Fibroblast of lung (primary cell): ENCODE measurements around the gene WNK2. TPM values are rescaled to one million over a fixed set of nuclear protein-coding genes. Genes with fewer than 3 reads are reported as not detected.

Experiments
- DNase-seq, 2 donors: peaks; one replicate each; pipeline versions ENCODE4 v3.0.0 to v3.0.0-alpha.2; 2010; ENCODE audit warnings: low read depth in 2 of 2
- H2AFZ ChIP-seq: 2 replicates; pipeline ENCODE4 v1.5.1; 2012; ENCODE audit warnings: low read length, control low read depth, inconsistent platforms
- H3K27ac ChIP-seq: 2 replicates; pipeline ENCODE4 v1.5.1; 2011; ENCODE audit warnings: low read length, control low read depth; ENCODE audit not compliant: insufficient read depth
- H3K27me3 ChIP-seq: 2 replicates; pipeline ENCODE4 v1.5.1; 2011; ENCODE audit warnings: mild to moderate bottlenecking, low read length; ENCODE audit not compliant: control insufficient read depth, insufficient read depth
- H3K36me3 ChIP-seq: 2 replicates; pipeline ENCODE4 v1.5.1; 2011; ENCODE audit warnings: low read length; ENCODE audit not compliant: control insufficient read depth, insufficient read depth
- H3K4me1 ChIP-seq: 2 replicates; pipeline ENCODE4 v1.5.1; 2011; ENCODE audit warnings: low read length; ENCODE audit not compliant: control insufficient read depth, insufficient read depth; ENCODE audit errors: extremely low read depth
- H3K4me2 ChIP-seq: 2 replicates; pipeline ENCODE4 v1.5.1; 2011; ENCODE audit warnings: low read length, control low read depth; ENCODE audit not compliant: insufficient read depth; ENCODE audit errors: extremely low read depth
- H3K4me3 ChIP-seq, 4 experiments: fragments of 200-600 bp in 1 of 4; sonication (generic) in 1 of 4; replicated peaks in 1 of 4; 2 replicates each; pipeline ENCODE4 v1.5.1; 2011 to 2016; ENCODE audit warnings: low read length in 4 of 4, low read depth in 3 of 4, mild to moderate bottlenecking in 3 of 4, control low read depth in 2 of 4, inconsistent platforms in 1 of 4, mixed read lengths in 1 of 4; ENCODE audit not compliant: insufficient read depth in 1 of 4; ENCODE audit errors: control extremely low read depth in 1 of 4
- H3K79me2 ChIP-seq: 2 replicates; pipeline ENCODE4 v1.5.1; 2012; ENCODE audit warnings: mild to moderate bottlenecking, low read length, inconsistent platforms; ENCODE audit not compliant: control insufficient read depth, insufficient read depth
- H3K9ac ChIP-seq: 2 replicates; pipeline ENCODE4 v1.5.1; 2011; ENCODE audit warnings: mild to moderate bottlenecking, low read length, control low read depth; ENCODE audit not compliant: insufficient read depth
- H3K9me3 ChIP-seq: 2 replicates; pipeline ENCODE4 v1.5.1; 2012; ENCODE audit warnings: low read depth, low read length; ENCODE audit not compliant: control insufficient read depth, insufficient read depth
- H4K20me1 ChIP-seq: 2 replicates; pipeline ENCODE4 v1.5.1; 2011; ENCODE audit warnings: low read length; ENCODE audit not compliant: control insufficient read depth, insufficient read depth; ENCODE audit errors: extremely low read depth
- EZH2 ChIP-seq: IDR thresholded peaks from 2 replicates; pipeline ENCODE4 v1.5.1; 2012; ENCODE audit warnings: low read length, control low read depth, mild to moderate bottlenecking; ENCODE audit errors: missing control alignments
- polyA plus RNA-seq, 2 donors: library from polyadenylated mRNA; depleted of rRNA in 1 of 2; stranded (reverse) in 1 of 2; unstranded in 1 of 2; fragments of >200 nt; gene quantifications; 2 replicates each; pipeline ENCODE4 v1.2.1, GENCODE V29; 2011 to 2012; ENCODE audit warnings: missing spikeins in 1 of 2
- total RNA-seq: library from RNA; depleted of rRNA; stranded (reverse); fragments of >200 nt; gene quantifications from 2 replicates; pipeline ENCODE4 v1.2.1, GENCODE V29; 2014
- TF ChIP-seq, protein P1 (sequence below), 2 donors: IDR thresholded peaks in 1 of 2; conservative IDR thresholded peaks in 1 of 2; 1 replicate in 1 of 2; 2 replicates in 1 of 2; pipeline ENCODE4 v1.5.1; 2011 to 2012; ENCODE audit warnings: low read length in 2 of 2, control low read depth in 1 of 2, inconsistent platforms in 1 of 2, low read depth in 1 of 2, mild to moderate bottlenecking in 1 of 2

The WNK2 gene
- total and polyA plus RNA-seq, 2 donors (not counting 1 experiment from before 2014, with no cell fraction given): not detected

DNA sequence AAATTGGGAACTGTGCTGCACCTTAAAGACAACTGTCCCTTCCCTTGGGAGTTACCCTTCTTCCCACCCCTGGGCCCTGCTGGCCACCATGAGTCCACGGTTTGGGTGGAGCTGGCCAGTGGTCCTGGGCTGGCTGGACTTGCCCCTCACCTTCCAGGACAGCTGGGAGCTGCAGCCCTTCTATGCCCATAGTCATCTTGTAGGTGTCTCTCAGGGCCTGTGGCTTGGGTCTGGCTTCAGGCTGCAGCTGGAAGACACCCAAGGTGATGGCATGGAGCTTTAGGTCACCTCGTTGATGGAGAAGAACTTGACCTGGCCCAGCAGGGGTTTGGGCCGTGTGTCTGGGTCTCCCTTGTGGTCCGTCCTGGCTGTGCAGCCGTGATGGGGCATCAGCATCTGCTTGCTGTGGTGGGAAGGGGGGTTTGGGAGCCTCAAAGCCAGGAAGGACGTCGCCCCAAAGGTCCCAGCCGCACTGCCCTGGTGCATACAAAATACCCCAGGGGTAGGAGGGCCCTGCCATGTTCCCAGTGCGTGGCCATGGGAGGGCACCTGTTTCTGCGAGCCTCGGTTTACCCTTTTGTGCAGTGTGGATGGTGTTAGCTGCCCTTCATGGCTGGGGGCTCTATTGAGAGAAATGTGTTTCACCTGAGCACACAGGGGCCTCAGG lies 8.9 kb downstream of the WNK2 start:
- H4K20me1 ChIP-seq: no peaks in the 10 kb centered on the region
- no peak overlapping the region for H2AFZ ChIP-seq
- H3K4me1 ChIP-seq: no peaks in the 10 kb centered on the region
- H3K4me3 ChIP-seq: no peak overlapping the region
- no peak overlapping the region for H3K4me2 ChIP-seq
- H3K27me3 ChIP-seq: no peaks in the 10 kb centered on the region
- TF ChIP-seq, protein P1, sequence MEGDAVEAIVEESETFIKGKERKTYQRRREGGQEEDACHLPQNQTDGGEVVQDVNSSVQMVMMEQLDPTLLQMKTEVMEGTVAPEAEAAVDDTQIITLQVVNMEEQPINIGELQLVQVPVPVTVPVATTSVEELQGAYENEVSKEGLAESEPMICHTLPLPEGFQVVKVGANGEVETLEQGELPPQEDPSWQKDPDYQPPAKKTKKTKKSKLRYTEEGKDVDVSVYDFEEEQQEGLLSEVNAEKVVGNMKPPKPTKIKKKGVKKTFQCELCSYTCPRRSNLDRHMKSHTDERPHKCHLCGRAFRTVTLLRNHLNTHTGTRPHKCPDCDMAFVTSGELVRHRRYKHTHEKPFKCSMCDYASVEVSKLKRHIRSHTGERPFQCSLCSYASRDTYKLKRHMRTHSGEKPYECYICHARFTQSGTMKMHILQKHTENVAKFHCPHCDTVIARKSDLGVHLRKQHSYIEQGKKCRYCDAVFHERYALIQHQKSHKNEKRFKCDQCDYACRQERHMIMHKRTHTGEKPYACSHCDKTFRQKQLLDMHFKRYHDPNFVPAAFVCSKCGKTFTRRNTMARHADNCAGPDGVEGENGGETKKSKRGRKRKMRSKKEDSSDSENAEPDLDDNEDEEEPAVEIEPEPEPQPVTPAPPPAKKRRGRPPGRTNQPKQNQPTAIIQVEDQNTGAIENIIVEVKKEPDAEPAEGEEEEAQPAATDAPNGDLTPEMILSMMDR (conservative IDR thresholded peaks at IDR 0.05 in 1 of 2, IDR thresholded peaks at IDR 0.05 in 1 of 2; ENCODE audit: low read depth in 1 of 2, low read length in 2 of 2): no peak
- no peak for TF ChIP-seq EZH2
- H3K9me3 ChIP-seq: no peaks in the 10 kb centered on the region
- DNase-seq: no peak
- H3K36me3 ChIP-seq: no peaks in the 10 kb centered on the region
- no peak overlapping the region for H3K9ac ChIP-seq
- H3K27ac ChIP-seq: no peak overlapping the region
- no peaks in the 10 kb centered on the region for H3K79me2 ChIP-seq

DNA sequence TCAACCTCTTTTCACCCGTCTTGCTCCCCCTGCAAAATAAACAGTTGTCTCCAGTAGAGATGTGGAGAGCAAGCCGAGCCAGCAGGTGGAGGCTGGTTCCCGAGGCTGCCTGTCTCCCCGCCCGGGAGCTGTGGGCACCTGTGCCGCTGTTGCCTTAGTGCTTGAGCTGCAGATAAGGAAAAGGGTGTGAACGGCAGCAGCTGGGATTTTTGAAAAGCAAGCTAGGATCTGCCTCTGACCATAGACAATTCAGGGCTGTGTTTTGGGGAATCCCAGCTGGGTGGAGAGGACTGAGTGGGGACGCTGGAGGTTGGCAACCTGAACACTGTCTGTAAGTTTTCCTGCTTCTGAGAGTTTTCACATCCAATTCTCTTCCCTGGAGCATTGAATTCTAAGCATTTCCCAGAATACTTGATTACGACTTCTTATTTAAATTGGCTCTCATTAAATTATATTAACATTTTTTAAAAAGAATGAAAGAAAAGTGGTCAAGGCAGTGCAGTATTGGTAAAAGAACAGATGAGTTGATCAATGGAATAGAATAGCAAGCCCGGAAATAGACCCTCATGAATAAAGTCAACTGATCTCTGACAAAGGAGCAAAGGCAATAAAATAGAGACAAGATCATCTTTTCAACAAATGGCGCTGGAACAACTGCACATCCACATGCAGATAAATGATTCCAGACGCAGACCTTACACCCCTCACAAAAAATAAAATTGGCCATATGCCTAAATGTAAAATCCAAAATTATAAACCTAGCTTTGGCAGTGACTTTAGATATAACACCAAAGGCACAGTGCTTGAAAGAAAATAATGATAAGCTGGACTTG lies 9.7 kb downstream of the WNK2 start:
- no peak overlapping the region for H3K27ac ChIP-seq
- H2AFZ ChIP-seq: no peak overlapping the region
- TF ChIP-seq EZH2: no peak
- TF ChIP-seq, protein P1 (conservative IDR thresholded peaks at IDR 0.05 in 1 of 2, IDR thresholded peaks at IDR 0.05 in 1 of 2; ENCODE audit: low read depth in 1 of 2, low read length in 2 of 2): no peak
- no peaks in the 10 kb centered on the region for H3K4me1 ChIP-seq
- no peaks in the 10 kb centered on the region for H3K36me3 ChIP-seq
- no peak overlapping the region for H3K9ac ChIP-seq
- no peaks in the 10 kb centered on the region for H4K20me1 ChIP-seq
- no peaks in the 10 kb centered on the region for H3K27me3 ChIP-seq
- no peaks in the 10 kb centered on the region for H3K9me3 ChIP-seq
- DNase-seq: no peak
- H3K4me3 ChIP-seq: no peak overlapping the region
- no peak overlapping the region for H3K4me2 ChIP-seq
- H3K79me2 ChIP-seq: no peaks in the 10 kb centered on the region

DNA sequence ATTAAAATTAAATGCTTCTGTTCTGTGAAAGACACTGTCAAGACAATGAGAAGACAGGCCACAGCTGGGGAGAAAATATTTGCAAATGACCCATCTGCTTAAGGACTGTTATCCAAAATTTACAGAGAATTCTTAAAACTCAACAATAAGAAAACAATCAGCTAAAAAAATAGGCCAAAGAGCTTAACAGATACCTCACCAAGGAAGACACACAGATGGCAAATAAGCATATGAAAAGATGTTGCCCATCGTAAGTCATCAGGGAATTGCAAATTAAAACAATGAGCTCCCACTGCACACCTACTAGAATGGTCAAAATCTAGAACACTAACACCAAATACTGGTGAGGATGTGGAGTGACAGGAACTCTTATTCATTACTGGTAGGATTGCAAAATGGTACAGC lies 10.3 kb downstream of the WNK2 start:
- Histone ChIP-seq H3K79me2 (no peaks in the 10 kb centered on the region), H3K27me3 (no peaks in the 10 kb centered on the region), H2AFZ (no peak overlapping the region), H3K27ac (no peak overlapping the region), H3K9me3 (no peaks in the 10 kb centered on the region), H3K36me3 (no peaks in the 10 kb centered on the region), H3K4me2 (no peak overlapping the region), H3K4me1 (no peaks in the 10 kb centered on the region), H3K4me3 (no peak overlapping the region), H3K9ac (no peak overlapping the region), H4K20me1 (no peaks in the 10 kb centered on the region)
- TF ChIP-seq EZH2: no peak
- DNase-seq: no peak
